Nephron progenitor cell (in vitro differentiated cells): ENCODE results near the gene NPAS2.

Experiments
- DNase-seq: peaks from one replicate; pipeline ENCODE4 v3.0.0; 2021
- H3K27ac Mint-ChIP-seq: 2 replicates; pipeline ENCODE4 v1.8.0; 2021; ENCODE audit warnings: mild to moderate bottlenecking, moderate library complexity, mixed read lengths
- H3K27me3 Mint-ChIP-seq: 2 replicates; pipeline ENCODE4 v1.8.0; 2021; ENCODE audit warnings: mild to moderate bottlenecking, low read depth, mixed read lengths; ENCODE audit not compliant: poor library complexity
- H3K36me3 Mint-ChIP-seq: 2 replicates; pipeline ENCODE4 v1.8.0; 2021; ENCODE audit warnings: low read depth, mixed read lengths
- H3K4me1 Mint-ChIP-seq: 2 replicates; pipeline ENCODE4 v1.8.0; 2021; ENCODE audit warnings: mixed read lengths
- H3K4me3 Mint-ChIP-seq: 2 replicates; pipeline ENCODE4 v1.8.0; 2021; ENCODE audit warnings: mild to moderate bottlenecking, moderate library complexity, mixed read lengths
- H3K9me3 Mint-ChIP-seq: 2 replicates; pipeline ENCODE4 v1.8.0; 2021; ENCODE audit warnings: mild to moderate bottlenecking, moderate library complexity, mixed read lengths
- CTCF ChIP-seq: fragments of 200-600 bp; sonication (generic); IDR thresholded peaks from 2 replicates; pipeline ENCODE4 v1.5.0; 2021; ENCODE audit warnings: antibody characterized with exemption

Gene NPAS2

DNA sequence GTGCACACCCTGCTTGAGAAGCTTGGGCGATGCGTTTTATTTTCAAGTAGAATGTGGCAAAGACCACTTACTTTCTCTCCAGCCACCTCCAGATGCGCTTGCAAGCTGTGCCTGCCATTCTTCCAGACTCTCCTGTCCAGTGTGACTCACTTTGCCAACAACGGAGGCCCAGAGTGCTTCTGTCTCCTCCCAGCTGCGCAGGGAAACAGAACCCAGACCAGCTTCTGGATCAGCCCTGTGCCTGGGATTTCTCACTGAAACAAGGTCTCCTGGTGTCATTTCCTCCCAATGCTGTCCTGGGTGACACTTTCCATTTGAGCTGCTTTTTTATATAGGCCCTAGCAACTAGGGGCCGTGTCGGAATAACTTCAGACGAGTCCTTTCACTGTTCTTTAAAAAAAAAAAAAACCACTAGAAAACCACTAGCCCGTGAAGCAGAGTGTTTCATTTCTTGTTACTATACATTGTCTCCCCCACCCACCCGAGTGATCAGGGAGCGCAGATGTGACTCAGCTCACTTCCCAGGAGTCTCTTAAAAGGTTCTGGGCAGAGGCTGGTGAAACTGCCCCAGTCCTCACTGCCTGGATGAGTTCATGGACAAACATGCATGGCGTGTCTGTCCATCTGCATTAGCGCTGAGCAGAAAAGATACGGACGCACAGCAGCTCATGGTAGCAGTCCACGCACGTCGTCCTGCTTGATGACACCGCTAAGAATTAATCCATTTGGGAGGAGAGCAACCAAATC lies 156.9 kb downstream of the NPAS2 start:
- peaks cover 42% of the 10 kb centered on the region for H3K4me1 Mint-ChIP-seq
- no peaks in the 10 kb centered on the region for H3K36me3 Mint-ChIP-seq
- H3K4me3 Mint-ChIP-seq, result no peak overlapping the region
- DNase-seq, result no peak
- H3K27ac Mint-ChIP-seq, result peak overlapping the region; percentile 36
- no peaks in the 10 kb centered on the region for H3K9me3 Mint-ChIP-seq
- no peak for TF ChIP-seq CTCF
- H3K27me3 Mint-ChIP-seq, result peaks cover 18% of the 10 kb centered on the region

DNA sequence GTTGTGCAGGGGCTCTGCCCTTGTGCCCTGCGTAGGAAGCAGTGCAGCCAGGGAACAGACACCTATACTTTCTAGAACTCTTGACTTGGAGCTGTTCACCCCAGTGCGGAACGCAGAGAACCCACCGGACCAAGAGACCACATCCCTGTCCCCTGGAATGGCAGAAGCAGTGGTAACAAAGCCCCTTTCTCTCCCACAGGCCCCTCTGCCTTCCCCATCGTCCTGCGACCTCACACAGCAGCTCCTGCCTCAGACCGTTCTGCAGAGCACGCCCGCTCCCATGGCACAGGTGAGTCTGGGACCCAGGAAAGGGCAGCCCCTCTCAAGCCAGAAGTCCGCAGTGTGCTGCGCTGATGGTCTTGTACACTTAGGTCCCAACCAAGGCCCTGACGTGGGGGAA lies 157.6 kb downstream of the NPAS2 start:
- Mint-ChIP-seq H3K27me3 (peaks cover 14% of the 10 kb centered on the region), H3K9me3 (no peaks in the 10 kb centered on the region), H3K36me3 (no peaks in the 10 kb centered on the region), H3K4me1 (peaks cover 49% of the 10 kb centered on the region), H3K4me3 (no peak overlapping the region), H3K27ac (no peak overlapping the region)
- no peak for TF ChIP-seq CTCF
- DNase-seq, result no peak

DNA sequence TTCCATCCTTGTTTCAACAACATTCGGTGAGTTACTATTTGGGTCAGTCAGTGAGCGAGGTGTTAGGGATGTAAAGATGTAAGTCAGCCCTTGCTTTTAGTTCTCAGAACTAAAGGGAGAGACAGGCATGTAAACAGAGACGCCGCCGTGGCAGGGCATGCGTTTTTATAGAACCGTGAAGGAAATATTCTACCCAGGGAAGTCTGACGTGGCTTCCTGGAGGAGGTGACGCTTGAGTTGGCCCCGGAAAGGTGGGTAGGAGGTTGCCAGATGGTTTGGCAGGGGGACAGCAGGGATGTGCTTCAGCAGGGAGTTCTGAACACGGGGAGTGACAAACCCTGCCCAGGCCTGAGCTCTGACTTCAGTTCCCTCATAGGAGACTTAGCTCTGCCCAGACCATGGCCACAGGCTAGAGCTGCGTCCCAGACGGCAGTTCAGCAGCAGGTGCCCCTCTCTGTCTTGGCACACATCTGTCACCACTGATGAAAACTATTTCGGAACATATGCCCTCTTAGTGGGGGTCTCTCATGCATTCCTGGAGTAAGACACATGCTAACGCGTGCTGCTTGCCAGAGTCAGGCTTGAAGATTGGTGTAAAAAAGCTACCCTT lies 158.7 kb downstream of the NPAS2 start:
- no peak for TF ChIP-seq CTCF
- Mint-ChIP-seq H3K4me1 (peaks cover 52% of the 10 kb centered on the region), H3K36me3 (no peaks in the 10 kb centered on the region), H3K9me3 (no peaks in the 10 kb centered on the region), H3K4me3 (no peak overlapping the region), H3K27ac (peak overlapping the region; percentile 88), H3K27me3 (peaks cover 14% of the 10 kb centered on the region)
- DNase-seq, result no peak

GRCh38 chr2:100980046-100980445 lies 160.1 kb downstream of the NPAS2 start:
- H3K27ac Mint-ChIP-seq, result no peak overlapping the region
- peaks cover 8% of the 10 kb centered on the region for H3K27me3 Mint-ChIP-seq
- no peak overlapping the region for H3K4me3 Mint-ChIP-seq
- H3K4me1 Mint-ChIP-seq, result peaks cover 52% of the 10 kb centered on the region
- TF ChIP-seq CTCF, result no peak
- H3K36me3 Mint-ChIP-seq, result no peaks in the 10 kb centered on the region
- H3K9me3 Mint-ChIP-seq, result no peaks in the 10 kb centered on the region
- no peak for DNase-seq

GRCh38 chr2:100981011-100981410 lies 161.1 kb downstream of the NPAS2 start:
- Mint-ChIP-seq H3K27ac (peak overlapping the region; percentile 75), H3K36me3 (no peaks in the 10 kb centered on the region), H3K9me3 (no peaks in the 10 kb centered on the region), H3K4me3 (peak overlapping the region; percentile 26), H3K27me3 (peaks cover 13% of the 10 kb centered on the region), H3K4me1 (peaks cover 52% of the 10 kb centered on the region)
- TF ChIP-seq CTCF, result no peak
- DNase-seq, result no peak

DNA sequence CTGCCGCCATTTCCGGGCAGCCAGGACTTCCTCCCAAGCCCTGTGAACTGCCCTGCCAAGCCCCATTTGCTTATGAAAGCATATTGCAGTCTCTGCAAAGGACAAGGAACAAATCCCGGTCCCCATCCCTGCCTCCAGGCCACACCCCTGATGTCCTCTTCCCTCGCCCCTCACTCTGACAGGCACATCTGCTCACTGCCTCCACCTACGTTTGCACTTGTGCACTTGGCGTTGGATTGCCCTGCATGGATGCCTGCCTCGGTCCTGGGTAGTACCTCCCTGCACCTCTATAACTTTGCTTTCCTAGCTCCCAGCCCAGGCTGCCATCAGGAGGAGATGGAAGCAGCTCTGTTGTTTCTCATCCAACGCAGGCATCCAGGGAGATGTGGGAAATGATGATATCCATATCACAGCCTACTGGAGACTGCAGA lies 162.5 kb downstream of the NPAS2 start:
- H3K36me3 Mint-ChIP-seq, result no peaks in the 10 kb centered on the region
- H3K27me3 Mint-ChIP-seq, result peaks cover 8% of the 10 kb centered on the region
- TF ChIP-seq CTCF, result no peak
- peak overlapping the region; percentile 51 for H3K27ac Mint-ChIP-seq
- DNase-seq, result no peak
- H3K9me3 Mint-ChIP-seq, result no peaks in the 10 kb centered on the region
- H3K4me1 Mint-ChIP-seq, result peaks cover 40% of the 10 kb centered on the region
- no peak overlapping the region for H3K4me3 Mint-ChIP-seq
